ENCODE data around the gene LHFPL6. TPM values are rescaled to one million over a fixed set of nuclear protein-coding genes. Genes with fewer than 3 reads are reported as not detected.

LHFPL6 gene
- total and polyA plus RNA-seq, 4 donors, result 22.7 to 115 (median 36.1) TPM

- Histone ChIP-seq H3K27ac (ENCODE audit: low read depth in 1 of 2, low read length in 1 of 2) (peak overlapping the region; percentile 37 to 85), H3K36me3 (ENCODE audit: control insufficient read depth in 4 of 4, insufficient read depth in 4 of 4, low read length in 4 of 4) (peaks cover 0 to 17% (median 0%) of the 10 kb centered on the region in 4 donors), H3K9me3 (ENCODE audit: control insufficient read depth in 4 of 4, insufficient read depth in 3 of 4, low read length in 3 of 4) (no peaks in the 10 kb centered on the region), H3K9ac (ENCODE audit: insufficient read depth in 1 of 2, low read length in 2 of 2) (peak overlapping the region in 1 of 2 donors; percentile 73), H3K4me3 (peak overlapping the region; percentile 33), H3K4me1 (ENCODE audit: control insufficient read depth in 5 of 5, insufficient read depth in 5 of 5, low read length in 5 of 5) (peaks cover 0 to 61% (median 19%) of the 10 kb centered on the region in 5 donors), H3K27me3 (ENCODE audit: control insufficient read depth in 3 of 3, insufficient read depth in 3 of 3, low read length in 2 of 3) (no peaks in the 10 kb centered on the region)
- DNase-seq (peak in 1 of 3 donors; percentile 38), ATAC-seq (ENCODE audit: insufficient read depth, low FRiP score) (no peak)
- 77 to 92% methylated on average over 9 of the region's 9 CpGs for WGBS, 2 donors
- TF ChIP-seq, protein P1, sequence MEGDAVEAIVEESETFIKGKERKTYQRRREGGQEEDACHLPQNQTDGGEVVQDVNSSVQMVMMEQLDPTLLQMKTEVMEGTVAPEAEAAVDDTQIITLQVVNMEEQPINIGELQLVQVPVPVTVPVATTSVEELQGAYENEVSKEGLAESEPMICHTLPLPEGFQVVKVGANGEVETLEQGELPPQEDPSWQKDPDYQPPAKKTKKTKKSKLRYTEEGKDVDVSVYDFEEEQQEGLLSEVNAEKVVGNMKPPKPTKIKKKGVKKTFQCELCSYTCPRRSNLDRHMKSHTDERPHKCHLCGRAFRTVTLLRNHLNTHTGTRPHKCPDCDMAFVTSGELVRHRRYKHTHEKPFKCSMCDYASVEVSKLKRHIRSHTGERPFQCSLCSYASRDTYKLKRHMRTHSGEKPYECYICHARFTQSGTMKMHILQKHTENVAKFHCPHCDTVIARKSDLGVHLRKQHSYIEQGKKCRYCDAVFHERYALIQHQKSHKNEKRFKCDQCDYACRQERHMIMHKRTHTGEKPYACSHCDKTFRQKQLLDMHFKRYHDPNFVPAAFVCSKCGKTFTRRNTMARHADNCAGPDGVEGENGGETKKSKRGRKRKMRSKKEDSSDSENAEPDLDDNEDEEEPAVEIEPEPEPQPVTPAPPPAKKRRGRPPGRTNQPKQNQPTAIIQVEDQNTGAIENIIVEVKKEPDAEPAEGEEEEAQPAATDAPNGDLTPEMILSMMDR (IDR thresholded peaks at IDR 0.05; ENCODE audit: control extremely low read depth, extremely low read depth), result no peak
Observed at GRCh38 chr13:39600766-39601165, 2.2 kb downstream of the LHFPL6 start.

GRCh38 chr13:39599842-39600241, 3.2 kb downstream of the LHFPL6 start:
- TF ChIP-seq, protein P1 (IDR thresholded peaks at IDR 0.05; ENCODE audit: control extremely low read depth, extremely low read depth), result no peak
- Histone ChIP-seq H3K9ac (ENCODE audit: insufficient read depth in 1 of 2, low read length in 2 of 2) (peak overlapping the region in 1 of 2 donors; percentile 49), H3K36me3 (ENCODE audit: control insufficient read depth in 4 of 4, insufficient read depth in 4 of 4, low read length in 4 of 4) (peaks cover 0 to 19% (median 1%) of the 10 kb centered on the region in 4 donors), H3K9me3 (ENCODE audit: control insufficient read depth in 4 of 4, insufficient read depth in 3 of 4, low read length in 3 of 4) (no peaks in the 10 kb centered on the region), H3K27ac (ENCODE audit: low read depth in 1 of 2, low read length in 1 of 2) (peak overlapping the region in 1 of 2 donors; percentile 50), H3K4me1 (ENCODE audit: control insufficient read depth in 5 of 5, insufficient read depth in 5 of 5, low read length in 5 of 5) (peaks cover 0 to 61% (median 19%) of the 10 kb centered on the region in 5 donors), H3K27me3 (ENCODE audit: control insufficient read depth in 3 of 3, insufficient read depth in 3 of 3, low read length in 2 of 3) (no peaks in the 10 kb centered on the region), H3K4me3 (no peak overlapping the region)
- DNase-seq (peak in 2 of 3 donors; percentile 50 to 57), ATAC-seq (ENCODE audit: insufficient read depth, low FRiP score) (no peak)
- WGBS, 2 donors, result 44 to 75% methylated on average over 1 of the region's 1 CpG

- TF ChIP-seq, protein P1 (IDR thresholded peaks at IDR 0.05; ENCODE audit: control extremely low read depth, extremely low read depth), result no peak
- 2 to 10% methylated on average over 1 of the region's 1 CpG for WGBS, 2 donors
- peaks cover 0 to 57% (median 19%) of the 10 kb centered on the region in 5 donors for H3K4me1 ChIP-seq (ENCODE audit: control insufficient read depth in 5 of 5, insufficient read depth in 5 of 5, low read length in 5 of 5)
Observed at GRCh38 chr13:39599012-39599411, 4.0 kb downstream of the LHFPL6 start.

GRCh38 chr13:39597838-39598237, 5.2 kb downstream of the LHFPL6 start:
- no peak overlapping the region for H3K4me3 ChIP-seq
- no peaks in the 10 kb centered on the region for H3K27me3 ChIP-seq (ENCODE audit: control insufficient read depth in 3 of 3, insufficient read depth in 3 of 3, low read length in 2 of 3)
- H3K27ac ChIP-seq (ENCODE audit: low read depth in 1 of 2, low read length in 1 of 2), result peak overlapping the region in 1 of 2 donors; percentile 45
- WGBS, 2 donors, result 58 to 72% methylated on average over 2 of the region's 2 CpGs
- TF ChIP-seq, protein P1 (IDR thresholded peaks at IDR 0.05; ENCODE audit: control extremely low read depth, extremely low read depth), result no peak
- H3K9ac ChIP-seq (ENCODE audit: insufficient read depth in 1 of 2, low read length in 2 of 2), result peak overlapping the region in 1 of 2 donors; percentile 26
- DNase-seq (peak; percentile 38 to 79 (median 72)), ATAC-seq (ENCODE audit: insufficient read depth, low FRiP score) (no peak)
- H3K9me3 ChIP-seq (ENCODE audit: control insufficient read depth in 4 of 4, insufficient read depth in 3 of 4, low read length in 3 of 4), result no peaks in the 10 kb centered on the region
- H3K4me1 ChIP-seq (ENCODE audit: control insufficient read depth in 5 of 5, insufficient read depth in 5 of 5, low read length in 5 of 5), result peaks cover 0 to 54% (median 19%) of the 10 kb centered on the region in 5 donors
- H3K36me3 ChIP-seq (ENCODE audit: control insufficient read depth in 4 of 4, insufficient read depth in 4 of 4, low read length in 4 of 4), result peaks cover 0 to 18% (median 1%) of the 10 kb centered on the region in 4 donors

More at GRCh38 chr13:39599012-39599411, 4.0 kb downstream of the LHFPL6 start:
- Histone ChIP-seq H3K9ac (ENCODE audit: insufficient read depth in 1 of 2, low read length in 2 of 2) (peak overlapping the region in 1 of 2 donors; percentile 55), H3K4me3 (no peak overlapping the region), H3K27me3 (ENCODE audit: control insufficient read depth in 3 of 3, insufficient read depth in 3 of 3, low read length in 2 of 3) (no peaks in the 10 kb centered on the region), H3K27ac (ENCODE audit: low read depth in 1 of 2, low read length in 1 of 2) (no peak overlapping the region), H3K9me3 (ENCODE audit: control insufficient read depth in 4 of 4, insufficient read depth in 3 of 4, low read length in 3 of 4) (no peaks in the 10 kb centered on the region), H3K36me3 (ENCODE audit: control insufficient read depth in 4 of 4, insufficient read depth in 4 of 4, low read length in 4 of 4) (peaks cover 0 to 19% (median 1%) of the 10 kb centered on the region in 4 donors)
- ATAC-seq (ENCODE audit: insufficient read depth, low FRiP score) (no peak), DNase-seq (peak in 1 of 3 donors; percentile 29)

Measured in lung (tissue), 12 donors.